Measurements from ENCODE around the gene MAST4.
A peak's percentile ranks its signal among the peaks of the same experiment; 100 is the strongest.

The MAST4 gene

GRCh38 chr5:67178085-67178484, 581.9 kb downstream of the MAST4 start:
- DNase-seq, result no peak

- no peak for DNase-seq
Observed at GRCh38 chr5:67178966-67179365, 582.8 kb downstream of the MAST4 start.

GRCh38 chr5:67179697-67180361, 583.6 kb downstream of the MAST4 start:
- no peak for DNase-seq

GRCh38 chr5:67181648-67182221, 585.5 kb downstream of the MAST4 start:
- peak; percentile 96 for DNase-seq

GRCh38 chr5:67182301-67182790, 586.2 kb downstream of the MAST4 start:
- DNase-seq, result peak; percentile 88

- DNase-seq, result no peak
Observed at GRCh38 chr5:67183859-67184258, 587.7 kb downstream of the MAST4 start.

GRCh38 chr5:67187006-67187715, 591.0 kb downstream of the MAST4 start:
- DNase-seq, result peak; percentile 73

GRCh38 chr5:67188274-67189078, 592.3 kb downstream of the MAST4 start:
- no peak for DNase-seq

GRCh38 chr5:67189079-67189354, 592.8 kb downstream of the MAST4 start:
- DNase-seq, result no peak

- DNase-seq, result no peak
Observed at GRCh38 chr5:67189931-67190330, 593.7 kb downstream of the MAST4 start.

GRCh38 chr5:67190410-67190809, 594.2 kb downstream of the MAST4 start:
- DNase-seq, result no peak

- no peak for DNase-seq
Observed at GRCh38 chr5:67190861-67191260, 594.7 kb downstream of the MAST4 start.

- DNase-seq, result peak; percentile 30
Observed at GRCh38 chr5:67192719-67193438, 596.7 kb downstream of the MAST4 start.

- peak; percentile 29 for DNase-seq
Observed at GRCh38 chr5:67193439-67193807, 597.2 kb downstream of the MAST4 start.

- DNase-seq, result no peak
Observed at GRCh38 chr5:67194166-67194565, 598.0 kb downstream of the MAST4 start.

- DNase-seq, result no peak
Observed at GRCh38 chr5:67195406-67196275, 599.4 kb downstream of the MAST4 start.

- no peak for DNase-seq
Observed at GRCh38 chr5:67196537-67197059, 600.4 kb downstream of the MAST4 start, which contains the start of gene CD180. CD180 (minus strand) TSS chr5:67196799; CDS start chr5:67196641, 158 bp downstream.

- no peak for DNase-seq
Observed at GRCh38 chr5:67197536-67197935, 601.3 kb downstream of the MAST4 start.

GRCh38 chr5:67198917-67199316, 602.7 kb downstream of the MAST4 start:
- no peak for DNase-seq

GRCh38 chr5:67199859-67200258, 603.7 kb downstream of the MAST4 start:
- DNase-seq, result no peak

GRCh38 chr5:67200809-67201562, 604.8 kb downstream of the MAST4 start:
- DNase-seq, result no peak
